Memory B cell (primary cell): ENCODE data around the gene LILRB2.
"Not testable (repeated sequence)": the region's sequence is repeated elsewhere in the genome, so short reads cannot be mapped to it uniquely, and the experiment has no call there.

ENCODE experiments used
- ATAC-seq: fragments of 150-1000 bp; cut with Tn5 transposase; 2 replicates; pipeline ENCODE4 v1.10.0; 2021; ENCODE audit warnings: low read depth, mild to moderate bottlenecking, moderate library complexity
- DNase-seq, 2 donors: peaks; one replicate each; pipeline ENCODE4 v3.0.0; 2022; ENCODE audit warnings: low spot score in 2 of 2
- H3K27ac Mint-ChIP-seq: one replicate; pipeline ENCODE4 v1.8.0; 2022; ENCODE audit warnings: mild to moderate bottlenecking, moderate library complexity, mixed read lengths
- H3K27me3 Mint-ChIP-seq: one replicate; pipeline ENCODE4 v1.8.0; 2022; ENCODE audit warnings: mixed read lengths
- H3K36me3 Mint-ChIP-seq: one replicate; pipeline ENCODE4 v1.8.0; 2022; ENCODE audit warnings: mild to moderate bottlenecking, mixed read lengths
- H3K4me1 Mint-ChIP-seq: one replicate; pipeline ENCODE4 v1.8.0; 2022; ENCODE audit warnings: mixed read lengths
- H3K4me3 Mint-ChIP-seq: one replicate; pipeline ENCODE4 v1.8.0; 2022; ENCODE audit warnings: mild to moderate bottlenecking, moderate library complexity, mixed read lengths
- H3K9me3 Mint-ChIP-seq: one replicate; pipeline ENCODE4 v1.8.0; 2022; ENCODE audit warnings: mixed read lengths

Gene LILRB2

GRCh38 chr19:54289160-54289559, 8.2 kb upstream of the LILRB2 start:
- H3K4me1 Mint-ChIP-seq = peaks cover 40% of the 10 kb centered on the region
- not testable (repeated sequence) for H3K27ac Mint-ChIP-seq, H3K36me3 Mint-ChIP-seq, ATAC-seq, DNase-seq, H3K4me3 Mint-ChIP-seq, H3K9me3 Mint-ChIP-seq, H3K27me3 Mint-ChIP-seq

GRCh38 chr19:54287456-54287855, 6.5 kb upstream of the LILRB2 start:
- peaks cover 48% of the 10 kb centered on the region for H3K4me1 Mint-ChIP-seq
- H3K9me3 Mint-ChIP-seq = no peaks in the 10 kb centered on the region
- DNase-seq = peak in 1 of 2 donors; percentile 4
- peaks cover 1% of the 10 kb centered on the region for H3K36me3 Mint-ChIP-seq
- no peak for ATAC-seq
- peaks cover 4% of the 10 kb centered on the region for H3K27me3 Mint-ChIP-seq
- no peak overlapping the region for H3K27ac Mint-ChIP-seq
- H3K4me3 Mint-ChIP-seq = no peak overlapping the region

GRCh38 chr19:54286283-54286682, 5.4 kb upstream of the LILRB2 start:
- ATAC-seq = peak; percentile 50
- not testable (repeated sequence) for H3K27me3 Mint-ChIP-seq, H3K36me3 Mint-ChIP-seq, H3K9me3 Mint-ChIP-seq
- Mint-ChIP-seq H3K27ac (peak overlapping the region; percentile 58), H3K4me3 (peak overlapping the region; percentile 60), H3K4me1 (peaks cover 51% of the 10 kb centered on the region)
- peak in 1 of 2 donors; percentile 24 for DNase-seq

- ATAC-seq = peak; percentile 76
- not testable (repeated sequence) for H3K27me3 Mint-ChIP-seq
Measured at GRCh38 chr19:54285427-54286056, 4.6 kb upstream of the LILRB2 start.

GRCh38 chr19:54282686-54283470, 2.0 kb upstream of the LILRB2 start:
- peaks cover 42% of the 10 kb centered on the region for H3K4me1 Mint-ChIP-seq
- DNase-seq (no peak), ATAC-seq (peak; percentile 23)
- peak overlapping the region; percentile 39 for H3K27ac Mint-ChIP-seq
- peaks cover 13% of the 10 kb centered on the region for H3K27me3 Mint-ChIP-seq
- no peak overlapping the region for H3K4me3 Mint-ChIP-seq
- H3K36me3 Mint-ChIP-seq = no peaks in the 10 kb centered on the region
- no peaks in the 10 kb centered on the region for H3K9me3 Mint-ChIP-seq

More at GRCh38 chr19:54285427-54286056, 4.6 kb upstream of the LILRB2 start:
- Mint-ChIP-seq H3K4me3 (peak overlapping the region; percentile 60), H3K27ac (peak overlapping the region; percentile 58), H3K4me1 (peaks cover 56% of the 10 kb centered on the region)
- not testable (repeated sequence) for H3K9me3 Mint-ChIP-seq, H3K36me3 Mint-ChIP-seq
- DNase-seq = peak in 1 of 2 donors; percentile 72

- H3K36me3 Mint-ChIP-seq, H3K9me3 Mint-ChIP-seq, ATAC-seq, H3K4me3 Mint-ChIP-seq, DNase-seq, H3K27ac Mint-ChIP-seq: not testable (repeated sequence)
- Mint-ChIP-seq H3K27me3 (peaks cover 13% of the 10 kb centered on the region), H3K4me1 (peaks cover 35% of the 10 kb centered on the region)
Measured at GRCh38 chr19:54281729-54282075, 792 bp upstream of the LILRB2 start.

- H3K9me3 Mint-ChIP-seq, DNase-seq, ATAC-seq, H3K36me3 Mint-ChIP-seq: not testable (repeated sequence)
- Mint-ChIP-seq H3K27me3 (peaks cover 14% of the 10 kb centered on the region), H3K4me1 (peaks cover 30% of the 10 kb centered on the region), H3K4me3 (peak overlapping the region; percentile 77), H3K27ac (peak overlapping the region; percentile 22)
Measured at GRCh38 chr19:54280441-54280840, 469 bp downstream of the LILRB2 start.

DNA sequence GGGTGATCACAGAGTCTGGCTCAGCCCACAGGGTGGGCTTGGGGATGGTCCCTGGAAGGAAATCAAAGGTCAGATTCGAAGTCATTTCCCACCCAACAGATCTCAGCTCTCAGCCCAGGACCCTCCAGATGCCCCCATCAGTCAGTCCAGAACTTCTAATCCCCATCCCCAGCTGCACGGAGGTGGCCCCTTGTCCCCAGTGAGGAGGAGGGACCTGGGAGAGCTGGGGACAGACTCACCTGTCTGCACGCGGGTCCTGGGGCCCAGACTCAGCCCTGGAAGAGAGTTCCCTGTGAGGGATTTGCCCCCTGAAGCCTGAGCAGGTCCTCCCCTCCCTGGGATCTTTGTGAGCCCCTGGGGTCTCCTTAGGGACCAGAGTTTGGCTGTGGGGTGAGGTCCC, 885 bp downstream of the LILRB2 start:
- not testable (repeated sequence) for H3K27ac Mint-ChIP-seq, DNase-seq, H3K36me3 Mint-ChIP-seq, H3K4me3 Mint-ChIP-seq, ATAC-seq, H3K9me3 Mint-ChIP-seq
- H3K4me1 Mint-ChIP-seq = peaks cover 29% of the 10 kb centered on the region
- peaks cover 14% of the 10 kb centered on the region for H3K27me3 Mint-ChIP-seq

GRCh38 chr19:54279406-54279962, 1.4 kb downstream of the LILRB2 start:
- peaks cover 24% of the 10 kb centered on the region for H3K4me1 Mint-ChIP-seq
- DNase-seq = no peak
- H3K4me3 Mint-ChIP-seq = no peak overlapping the region

GRCh38 chr19:54278571-54279195, 2.2 kb downstream of the LILRB2 start:
- not testable (repeated sequence) for H3K27ac Mint-ChIP-seq, H3K9me3 Mint-ChIP-seq, ATAC-seq, H3K36me3 Mint-ChIP-seq, DNase-seq, H3K4me3 Mint-ChIP-seq
- H3K4me1 Mint-ChIP-seq = peaks cover 24% of the 10 kb centered on the region
- peaks cover 10% of the 10 kb centered on the region for H3K27me3 Mint-ChIP-seq

More at GRCh38 chr19:54279406-54279962, 1.4 kb downstream of the LILRB2 start:
- Mint-ChIP-seq H3K27ac (no peak overlapping the region), H3K36me3 (no peaks in the 10 kb centered on the region), H3K9me3 (no peaks in the 10 kb centered on the region), H3K27me3 (peaks cover 10% of the 10 kb centered on the region)
- no peak for ATAC-seq

- not testable (repeated sequence) for H3K9me3 Mint-ChIP-seq, DNase-seq, H3K4me3 Mint-ChIP-seq, H3K36me3 Mint-ChIP-seq, ATAC-seq, H3K27ac Mint-ChIP-seq
- Mint-ChIP-seq H3K27me3 (peaks cover 10% of the 10 kb centered on the region), H3K4me1 (peaks cover 21% of the 10 kb centered on the region)
Measured at GRCh38 chr19:54278056-54278455, 2.9 kb downstream of the LILRB2 start.

- not testable (repeated sequence) for H3K36me3 Mint-ChIP-seq, DNase-seq, H3K9me3 Mint-ChIP-seq, H3K4me3 Mint-ChIP-seq, ATAC-seq, H3K27ac Mint-ChIP-seq
- Mint-ChIP-seq H3K27me3 (peaks cover 10% of the 10 kb centered on the region), H3K4me1 (peaks cover 15% of the 10 kb centered on the region)
Measured at GRCh38 chr19:54277111-54277615, 3.7 kb downstream of the LILRB2 start.

GRCh38 chr19:54275951-54276350, 5.0 kb downstream of the LILRB2 start:
- Mint-ChIP-seq H3K27me3 (peaks cover 7% of the 10 kb centered on the region), H3K27ac (no peak overlapping the region), H3K36me3 (no peaks in the 10 kb centered on the region)

GRCh38 chr19:54274516-54274915, 6.4 kb downstream of the LILRB2 start:
- not testable (repeated sequence) for H3K36me3 Mint-ChIP-seq, ATAC-seq, H3K27me3 Mint-ChIP-seq, H3K4me1 Mint-ChIP-seq, H3K27ac Mint-ChIP-seq, H3K9me3 Mint-ChIP-seq, DNase-seq, H3K4me3 Mint-ChIP-seq

More at GRCh38 chr19:54275951-54276350, 5.0 kb downstream of the LILRB2 start:
- Mint-ChIP-seq H3K4me1 (peaks cover 11% of the 10 kb centered on the region), H3K9me3 (no peaks in the 10 kb centered on the region), H3K4me3 (no peak overlapping the region)
- no peak for ATAC-seq
- no peak for DNase-seq
